ENCODE results near the gene CUBN.

CUBN gene

GRCh38 chr10:17098012-17098411 lies 31.6 kb downstream of the CUBN start:
- H3K27ac ChIP-seq, result no peak overlapping the region

GRCh38 chr10:17094844-17095243 lies 34.8 kb downstream of the CUBN start:
- TF ChIP-seq ZFX (IDR thresholded peaks at IDR 0.05) (no peak), CTCF (conservative IDR thresholded peaks at IDR 0.05) (no peak)

More at GRCh38 chr10:17098012-17098411, 31.6 kb downstream of the CUBN start:
- TF ChIP-seq ZFX (IDR thresholded peaks at IDR 0.05) (no peak), CTCF (conservative IDR thresholded peaks at IDR 0.05) (no peak)

DNA sequence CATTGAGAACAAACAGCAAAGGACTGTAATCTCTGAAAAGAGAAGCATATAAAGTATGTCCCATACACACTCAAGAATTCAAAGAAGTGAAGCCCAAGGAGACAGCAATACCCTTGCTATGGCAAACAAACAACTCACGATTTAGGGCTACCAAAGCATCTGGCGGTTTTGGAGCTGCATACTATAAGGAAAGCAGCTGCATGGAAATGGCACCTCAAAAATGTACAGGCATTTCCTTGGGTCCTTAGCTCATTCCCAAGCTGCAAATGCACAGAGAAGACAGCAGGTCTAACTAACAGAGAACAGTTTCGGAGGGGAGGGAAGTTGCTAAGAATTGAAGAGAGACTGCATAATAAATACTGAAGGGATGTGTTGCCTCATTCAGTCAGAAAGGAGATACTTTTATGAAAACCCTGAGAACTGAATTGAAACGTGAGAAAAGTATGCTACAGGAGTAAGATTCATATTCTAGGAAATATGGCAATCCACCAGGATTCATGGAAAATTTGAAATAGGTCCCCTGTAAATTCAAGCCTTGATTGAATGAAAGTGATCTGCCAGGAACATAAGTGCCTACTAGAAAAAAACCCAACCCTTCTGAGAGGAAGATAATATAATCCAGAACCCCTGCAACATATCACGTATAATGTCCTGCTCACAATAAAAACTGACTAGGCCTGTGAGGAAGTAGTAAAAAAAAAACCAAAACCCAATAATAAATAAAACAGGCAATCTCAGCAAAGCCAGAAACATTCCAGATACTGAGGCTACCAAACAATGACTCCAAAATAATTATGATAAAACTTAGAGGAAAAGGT lies 36.4 kb downstream of the CUBN start:
- H3K27ac ChIP-seq, result no peak overlapping the region
- TF ChIP-seq CTCF (conservative IDR thresholded peaks at IDR 0.05) (no peak), ZFX (IDR thresholded peaks at IDR 0.05) (no peak)

More at GRCh38 chr10:17094844-17095243, 34.8 kb downstream of the CUBN start:
- no peak overlapping the region for H3K27ac ChIP-seq

- no peak overlapping the region for H3K27ac ChIP-seq
- no peak for TF ChIP-seq CTCF (conservative IDR thresholded peaks at IDR 0.05)
- TF ChIP-seq ZFX (IDR thresholded peaks at IDR 0.05), result no peak
Observed at GRCh38 chr10:17092216-17092944, 37.2 kb downstream of the CUBN start.

DNA sequence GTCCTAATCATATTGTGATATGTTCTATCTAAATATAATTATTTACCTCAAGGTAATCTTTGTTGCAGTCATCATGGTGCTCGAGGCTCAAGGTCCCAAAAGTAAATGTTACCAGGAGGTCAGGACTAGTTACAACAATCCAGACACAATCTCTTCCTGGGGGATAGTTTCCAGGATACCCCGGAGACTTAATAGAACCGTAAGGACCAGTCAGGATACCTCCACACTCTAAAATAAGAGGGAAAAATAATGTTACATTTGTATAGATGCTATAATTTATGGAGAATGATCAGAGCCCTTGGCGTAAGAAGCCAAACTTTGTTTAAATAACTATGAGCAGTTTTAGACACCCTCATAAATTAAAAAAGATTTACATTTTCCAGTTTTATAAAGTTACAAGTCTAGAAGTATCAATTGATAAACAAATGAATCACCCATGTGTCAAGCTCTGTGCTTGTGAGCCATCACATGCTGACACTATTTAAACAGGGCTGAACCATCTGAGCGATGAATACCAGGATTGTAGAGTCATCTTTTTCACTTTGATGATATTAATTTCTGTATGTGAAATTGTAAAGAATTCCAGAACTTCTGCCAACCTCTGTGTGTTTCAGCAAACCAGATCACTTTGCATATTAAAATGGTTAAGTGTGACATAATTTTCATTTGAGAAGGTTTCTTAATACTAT lies 41.3 kb downstream of the CUBN start:
- no peak overlapping the region for H3K27ac ChIP-seq
- TF ChIP-seq CTCF (conservative IDR thresholded peaks at IDR 0.05), result no peak

GRCh38 chr10:17086865-17087367 lies 42.7 kb downstream of the CUBN start:
- no peak for TF ChIP-seq CTCF (conservative IDR thresholded peaks at IDR 0.05)
- TF ChIP-seq ZFX (IDR thresholded peaks at IDR 0.05), result no peak
- H3K27ac ChIP-seq, result no peak overlapping the region
